NB4 (cell line): Measurements from ENCODE around the gene MAPRE2.

Experiments used
- MYC ChIP-seq: IDR thresholded peaks from 2 replicates; pipeline ENCODE4 v1.6.1; 2011; ENCODE audit warnings: low read depth, low read length
- POLR2A ChIP-seq: IDR thresholded peaks from 2 replicates; pipeline ENCODE4 v1.6.1; 2011; ENCODE audit warnings: mild to moderate bottlenecking; ENCODE audit not compliant: insufficient read length; ENCODE audit errors: extremely low read depth
- TF ChIP-seq, protein P1 (sequence below): IDR thresholded peaks from one replicate; pipeline ENCODE4 v1.5.1; 2012; ENCODE audit warnings: low read depth, low read length
- TF ChIP-seq, protein P2 (sequence below): IDR thresholded peaks from 2 replicates; pipeline ENCODE4 v1.6.1; 2011; ENCODE audit warnings: low read depth, low read length

DNA sequence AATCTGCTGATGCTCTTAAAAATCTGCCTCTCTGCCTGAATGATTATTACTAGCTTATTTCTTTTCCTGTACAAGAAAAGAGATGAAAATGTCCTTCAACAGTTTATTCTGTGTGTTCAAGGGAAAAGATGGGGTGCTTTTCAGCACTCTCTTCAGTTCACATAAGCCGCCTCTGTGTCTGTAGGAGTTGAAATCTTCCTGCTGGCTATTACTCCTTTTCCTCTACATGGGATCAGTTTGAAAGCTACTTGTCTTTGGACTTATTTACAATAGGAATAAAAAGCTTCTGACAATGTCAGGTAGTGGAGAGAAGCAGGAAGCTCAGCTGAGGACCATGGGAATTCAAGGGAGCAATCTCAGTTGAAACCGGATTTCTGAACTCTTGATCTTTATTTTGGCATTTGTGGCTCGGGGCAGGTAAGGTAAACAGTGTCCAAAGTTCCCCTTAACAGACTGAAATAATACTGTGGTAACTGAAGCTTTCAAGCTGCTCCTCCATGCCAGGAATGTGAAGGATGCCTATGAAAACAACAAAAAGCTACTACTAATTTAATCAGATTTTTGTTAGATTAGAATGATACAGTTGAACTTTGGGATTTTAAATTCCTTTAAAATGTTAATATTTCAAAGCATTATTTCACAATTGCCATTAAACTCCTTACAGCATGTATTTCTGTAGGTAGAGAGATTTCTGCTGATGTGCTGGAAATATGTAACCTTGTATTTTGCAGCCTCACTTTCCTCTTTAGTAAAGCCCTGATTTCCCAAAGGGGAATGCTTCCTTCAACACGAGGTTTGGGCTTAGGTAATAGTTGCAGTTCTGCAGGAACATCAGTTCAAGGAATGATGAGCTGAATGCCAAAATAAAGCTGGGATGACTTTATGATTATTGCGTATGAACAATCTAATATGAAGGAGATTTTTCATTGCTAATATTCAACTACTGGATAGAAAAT, 43.6 kb downstream of the MAPRE2 start:
- TF ChIP-seq, protein P1, sequence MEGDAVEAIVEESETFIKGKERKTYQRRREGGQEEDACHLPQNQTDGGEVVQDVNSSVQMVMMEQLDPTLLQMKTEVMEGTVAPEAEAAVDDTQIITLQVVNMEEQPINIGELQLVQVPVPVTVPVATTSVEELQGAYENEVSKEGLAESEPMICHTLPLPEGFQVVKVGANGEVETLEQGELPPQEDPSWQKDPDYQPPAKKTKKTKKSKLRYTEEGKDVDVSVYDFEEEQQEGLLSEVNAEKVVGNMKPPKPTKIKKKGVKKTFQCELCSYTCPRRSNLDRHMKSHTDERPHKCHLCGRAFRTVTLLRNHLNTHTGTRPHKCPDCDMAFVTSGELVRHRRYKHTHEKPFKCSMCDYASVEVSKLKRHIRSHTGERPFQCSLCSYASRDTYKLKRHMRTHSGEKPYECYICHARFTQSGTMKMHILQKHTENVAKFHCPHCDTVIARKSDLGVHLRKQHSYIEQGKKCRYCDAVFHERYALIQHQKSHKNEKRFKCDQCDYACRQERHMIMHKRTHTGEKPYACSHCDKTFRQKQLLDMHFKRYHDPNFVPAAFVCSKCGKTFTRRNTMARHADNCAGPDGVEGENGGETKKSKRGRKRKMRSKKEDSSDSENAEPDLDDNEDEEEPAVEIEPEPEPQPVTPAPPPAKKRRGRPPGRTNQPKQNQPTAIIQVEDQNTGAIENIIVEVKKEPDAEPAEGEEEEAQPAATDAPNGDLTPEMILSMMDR, result no peak
- TF ChIP-seq POLR2A (no peak), MYC (no peak)
- TF ChIP-seq, protein P2, sequence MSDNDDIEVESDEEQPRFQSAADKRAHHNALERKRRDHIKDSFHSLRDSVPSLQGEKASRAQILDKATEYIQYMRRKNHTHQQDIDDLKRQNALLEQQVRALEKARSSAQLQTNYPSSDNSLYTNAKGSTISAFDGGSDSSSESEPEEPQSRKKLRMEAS, result no peak
